Stimulated activated naive CD8-positive, alpha-beta T cell treated with anti-CD3 and anti-CD28 coated beads, Interleukin-15, Interleukin-2, amounts not matched to agents 100 ng/mL and 50 ng/mL, for 24 hours (primary cell): ENCODE measurements around the gene SEMA3A.
A peak's percentile ranks its signal among the peaks of the same experiment; 100 is the strongest.
"Not testable (repeated sequence)": the region's sequence is repeated elsewhere in the genome, so short reads cannot be mapped to it uniquely, and the experiment has no call there.

ENCODE experiments used
- H3K27ac Mint-ChIP-seq: one replicate; pipeline ENCODE4 v1.8.0; 2021; ENCODE audit warnings: mild to moderate bottlenecking, mixed read lengths
- H3K27me3 Mint-ChIP-seq: one replicate; pipeline ENCODE4 v1.8.0; 2021; ENCODE audit warnings: mixed read lengths
- H3K36me3 Mint-ChIP-seq: one replicate; pipeline ENCODE4 v1.8.0; 2021; ENCODE audit warnings: low read depth, mixed read lengths
- H3K4me1 Mint-ChIP-seq: one replicate; pipeline ENCODE4 v1.8.0; 2021; ENCODE audit warnings: low read depth, mixed read lengths
- H3K4me3 Mint-ChIP-seq: one replicate; pipeline ENCODE4 v1.8.0; 2021; ENCODE audit warnings: mild to moderate bottlenecking, mixed read lengths
- H3K9me3 Mint-ChIP-seq: one replicate; pipeline ENCODE4 v1.8.0; 2021; ENCODE audit warnings: mixed read lengths

Gene SEMA3A

DNA sequence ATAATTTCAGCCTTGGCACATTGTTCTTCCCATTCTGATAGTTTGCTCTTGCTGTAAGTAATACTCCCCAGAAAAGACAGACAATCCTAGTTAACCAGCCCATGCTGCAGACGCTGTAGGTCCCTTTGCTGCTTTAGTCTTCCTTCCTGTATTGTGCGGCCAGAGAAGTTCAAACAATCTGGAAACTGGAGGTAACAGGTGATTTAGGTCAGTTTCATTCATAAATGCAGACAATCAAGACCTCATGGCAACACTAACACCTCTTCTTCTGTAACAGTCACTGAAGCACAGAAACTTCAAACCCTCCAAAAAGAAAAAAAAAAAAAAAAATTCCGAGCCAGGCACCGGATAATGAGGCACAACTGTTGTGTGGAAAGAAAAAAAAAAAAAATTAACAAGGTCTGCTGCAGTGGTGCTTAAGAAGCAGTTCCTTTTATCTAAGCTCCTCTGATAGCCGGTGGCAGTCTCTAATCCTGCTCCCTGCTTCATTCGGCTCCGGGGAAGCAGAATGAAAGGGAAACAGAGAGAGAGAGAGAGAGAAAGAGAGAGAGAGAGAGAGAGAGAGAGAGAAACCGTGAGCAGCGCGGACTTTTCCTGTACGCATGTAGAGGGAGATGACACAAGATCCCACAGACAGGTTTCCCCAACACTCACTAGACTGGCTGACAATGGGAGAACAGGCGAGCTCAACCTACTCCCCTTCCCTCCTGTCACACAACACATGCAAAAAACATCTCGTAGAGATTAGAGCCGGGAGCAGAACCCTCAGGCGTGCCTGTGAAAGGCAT lies at the start of gene SEMA3A:
TSS of gene SEMA3A (minus strand) at position 306 of the 788 bp plus-strand sequence. CDS start at position 103, 203 bp downstream.
- peak within 1 kb of the TSS; percentile 85 for H3K4me3 Mint-ChIP-seq
- H3K27me3 Mint-ChIP-seq: peaks cover 10% of the 10 kb centered on the region
- peak within 1 kb of the TSS; percentile 46 for H3K27ac Mint-ChIP-seq
- H3K9me3 Mint-ChIP-seq: no peaks in the 10 kb centered on the region
- no peaks in the 10 kb centered on the region for H3K36me3 Mint-ChIP-seq
- H3K4me1 Mint-ChIP-seq: peaks cover 22% of the 10 kb centered on the region

GRCh38 chr7:84243037-84243436 lies 48.4 kb upstream of the SEMA3A start:
- H3K27me3 Mint-ChIP-seq, H3K4me1 Mint-ChIP-seq, H3K27ac Mint-ChIP-seq, H3K36me3 Mint-ChIP-seq, H3K4me3 Mint-ChIP-seq: not testable (repeated sequence)
- peaks cover 26% of the 10 kb centered on the region for H3K9me3 Mint-ChIP-seq

- Mint-ChIP-seq H3K4me1 (no peaks in the 10 kb centered on the region), H3K9me3 (peaks cover 10% of the 10 kb centered on the region), H3K4me3 (no peak overlapping the region), H3K36me3 (no peaks in the 10 kb centered on the region), H3K27me3 (no peaks in the 10 kb centered on the region), H3K27ac (no peak overlapping the region)
Observed at GRCh38 chr7:84238596-84238995, 44.0 kb upstream of the SEMA3A start.

DNA sequence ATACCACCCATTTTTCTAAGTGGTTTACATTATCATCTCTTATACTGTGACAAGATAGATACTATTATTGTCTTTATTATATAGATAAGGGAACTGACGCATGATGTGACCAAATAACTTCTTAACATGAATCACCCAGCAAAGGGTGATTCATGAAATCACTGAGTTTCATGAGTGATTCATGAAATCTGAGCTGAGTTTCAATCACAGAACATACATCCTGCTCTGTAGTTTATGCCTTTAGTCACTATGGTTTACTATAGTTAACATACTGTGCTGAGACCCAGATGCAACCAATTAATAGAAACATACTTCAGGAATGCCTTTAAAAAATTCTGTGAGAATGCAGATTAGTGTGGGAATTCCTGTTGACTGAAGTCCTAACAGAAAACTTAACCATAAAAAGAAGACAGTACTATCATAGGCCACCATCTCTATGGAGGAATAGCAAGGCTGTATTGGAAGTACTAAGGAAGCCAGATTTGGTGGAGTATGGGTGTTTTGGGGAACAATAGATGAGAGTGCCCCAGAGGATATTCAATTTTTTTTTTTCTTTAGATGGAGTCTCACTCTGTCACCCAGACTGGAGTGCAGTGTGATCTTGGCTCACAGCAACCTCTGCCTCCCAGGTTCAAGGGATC lies 43.1 kb upstream of the SEMA3A start:
- no peaks in the 10 kb centered on the region for H3K27me3 Mint-ChIP-seq
- peaks cover 4% of the 10 kb centered on the region for H3K9me3 Mint-ChIP-seq
- no peak overlapping the region for H3K4me3 Mint-ChIP-seq
- no peaks in the 10 kb centered on the region for H3K4me1 Mint-ChIP-seq
- no peaks in the 10 kb centered on the region for H3K36me3 Mint-ChIP-seq
- no peak overlapping the region for H3K27ac Mint-ChIP-seq

- H3K4me1 Mint-ChIP-seq: no peaks in the 10 kb centered on the region
Observed at GRCh38 chr7:84236398-84236797, 41.8 kb upstream of the SEMA3A start.

GRCh38 chr7:84232646-84233045 lies 38.1 kb upstream of the SEMA3A start:
- no peak overlapping the region for H3K27ac Mint-ChIP-seq
- H3K36me3 Mint-ChIP-seq: no peaks in the 10 kb centered on the region
- H3K4me1 Mint-ChIP-seq: no peaks in the 10 kb centered on the region
- H3K27me3 Mint-ChIP-seq: no peaks in the 10 kb centered on the region
- H3K9me3 Mint-ChIP-seq: no peaks in the 10 kb centered on the region
- no peak overlapping the region for H3K4me3 Mint-ChIP-seq

More at GRCh38 chr7:84236398-84236797, 41.8 kb upstream of the SEMA3A start:
- Mint-ChIP-seq H3K27me3 (no peaks in the 10 kb centered on the region), H3K27ac (no peak overlapping the region), H3K4me3 (no peak overlapping the region), H3K9me3 (peaks cover 4% of the 10 kb centered on the region), H3K36me3 (no peaks in the 10 kb centered on the region)

GRCh38 chr7:84231157-84231556 lies 36.6 kb upstream of the SEMA3A start:
- H3K4me3 Mint-ChIP-seq: no peak overlapping the region

DNA sequence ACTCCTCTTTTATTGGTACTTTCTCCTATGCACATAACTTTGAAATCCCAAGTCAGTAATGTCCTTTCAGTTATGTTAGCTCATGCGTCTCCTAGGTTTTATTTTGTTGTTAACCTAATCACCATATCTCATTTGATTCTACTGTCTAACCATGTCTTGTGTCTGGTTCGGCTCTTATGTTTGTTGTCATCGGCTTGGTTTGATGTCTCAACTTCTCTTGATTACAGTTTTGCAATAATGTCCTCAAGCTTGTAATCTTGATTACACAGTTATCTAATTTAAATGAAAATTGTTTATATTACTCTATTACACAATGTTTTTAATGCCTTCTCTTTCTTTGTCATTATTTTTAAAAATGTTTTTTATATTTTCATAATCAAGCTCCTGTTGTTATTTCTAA lies 35.9 kb upstream of the SEMA3A start:
- Mint-ChIP-seq H3K9me3 (no peaks in the 10 kb centered on the region), H3K4me3 (no peak overlapping the region), H3K36me3 (no peaks in the 10 kb centered on the region), H3K4me1 (no peaks in the 10 kb centered on the region), H3K27me3 (no peaks in the 10 kb centered on the region), H3K27ac (no peak overlapping the region)

More at GRCh38 chr7:84231157-84231556, 36.6 kb upstream of the SEMA3A start:
- Mint-ChIP-seq H3K4me1 (no peaks in the 10 kb centered on the region), H3K27ac (no peak overlapping the region), H3K36me3 (no peaks in the 10 kb centered on the region), H3K9me3 (no peaks in the 10 kb centered on the region), H3K27me3 (no peaks in the 10 kb centered on the region)

DNA sequence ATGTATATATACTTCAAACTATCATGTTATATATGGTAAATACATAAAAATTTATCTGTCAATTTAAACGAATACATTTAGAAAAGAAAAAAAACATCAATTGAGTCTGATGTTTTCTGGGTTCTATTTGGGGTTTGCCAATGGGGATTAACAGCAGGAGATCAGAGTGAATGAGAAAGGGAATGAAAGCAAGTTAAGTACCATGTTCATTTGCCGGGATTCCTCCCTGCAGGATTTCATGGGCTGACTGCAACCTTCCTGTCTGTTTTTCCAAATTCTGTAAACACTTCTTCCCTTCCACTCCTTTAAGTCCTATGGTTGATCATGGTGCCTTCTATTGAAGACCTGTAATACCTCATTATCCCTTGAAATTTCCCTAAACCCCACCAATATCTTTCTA lies 33.9 kb upstream of the SEMA3A start:
- H3K27me3 Mint-ChIP-seq: no peaks in the 10 kb centered on the region
- H3K9me3 Mint-ChIP-seq: no peaks in the 10 kb centered on the region
- no peak overlapping the region for H3K27ac Mint-ChIP-seq
- H3K4me3 Mint-ChIP-seq: no peak overlapping the region
- no peaks in the 10 kb centered on the region for H3K36me3 Mint-ChIP-seq
- H3K4me1 Mint-ChIP-seq: no peaks in the 10 kb centered on the region

DNA sequence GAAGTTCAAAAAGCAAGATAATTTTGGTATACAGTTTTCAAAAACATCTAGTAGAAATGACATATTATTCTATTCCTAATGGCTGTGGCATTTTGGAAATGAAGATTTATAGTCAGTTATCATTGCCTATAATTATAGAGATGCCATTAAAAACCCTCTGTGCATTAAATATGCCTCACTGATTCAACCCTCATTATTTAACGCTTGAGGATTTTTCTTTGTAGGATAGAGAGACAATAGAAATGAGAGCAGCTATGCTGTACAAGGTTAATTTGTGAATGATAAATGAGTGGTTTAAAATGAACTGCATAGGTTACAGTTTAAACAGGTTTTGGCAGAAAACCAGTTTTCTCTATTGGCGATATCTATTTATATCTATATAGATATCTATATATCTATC lies 32.2 kb upstream of the SEMA3A start:
- no peaks in the 10 kb centered on the region for H3K9me3 Mint-ChIP-seq
- H3K4me3 Mint-ChIP-seq: no peak overlapping the region
- H3K27ac Mint-ChIP-seq: no peak overlapping the region
- no peaks in the 10 kb centered on the region for H3K36me3 Mint-ChIP-seq
- H3K27me3 Mint-ChIP-seq: no peaks in the 10 kb centered on the region
- no peaks in the 10 kb centered on the region for H3K4me1 Mint-ChIP-seq

GRCh38 chr7:84224505-84224904 lies 29.9 kb upstream of the SEMA3A start:
- no peaks in the 10 kb centered on the region for H3K4me1 Mint-ChIP-seq
- no peaks in the 10 kb centered on the region for H3K27me3 Mint-ChIP-seq
- no peaks in the 10 kb centered on the region for H3K9me3 Mint-ChIP-seq
- H3K36me3 Mint-ChIP-seq: no peaks in the 10 kb centered on the region
- H3K27ac Mint-ChIP-seq: no peak overlapping the region
- no peak overlapping the region for H3K4me3 Mint-ChIP-seq

- Mint-ChIP-seq H3K4me3 (no peak overlapping the region), H3K4me1 (no peaks in the 10 kb centered on the region), H3K27me3 (no peaks in the 10 kb centered on the region), H3K27ac (no peak overlapping the region), H3K36me3 (no peaks in the 10 kb centered on the region), H3K9me3 (no peaks in the 10 kb centered on the region)
Observed at GRCh38 chr7:84219310-84219709, 24.7 kb upstream of the SEMA3A start.

DNA sequence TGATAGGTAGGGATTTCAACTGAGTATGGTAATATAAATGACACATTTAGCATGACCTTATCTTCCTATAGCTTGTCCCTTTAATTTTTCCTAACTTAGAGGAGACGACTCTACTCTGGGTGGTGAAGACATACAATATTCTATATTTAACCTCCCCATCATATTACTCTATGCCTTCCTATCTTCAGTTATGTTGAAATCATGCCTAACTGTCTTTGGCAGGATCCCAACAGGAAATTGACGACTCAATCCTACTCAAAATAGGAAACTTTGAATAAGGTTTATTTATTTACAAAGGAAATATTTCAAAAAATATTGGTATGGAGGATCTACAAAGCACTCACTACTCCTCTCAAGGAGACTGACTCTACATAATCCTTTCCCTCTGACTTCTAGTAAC lies 24.1 kb upstream of the SEMA3A start:
- H3K4me3 Mint-ChIP-seq: no peak overlapping the region
- no peaks in the 10 kb centered on the region for H3K9me3 Mint-ChIP-seq
- H3K36me3 Mint-ChIP-seq: no peaks in the 10 kb centered on the region
- no peaks in the 10 kb centered on the region for H3K27me3 Mint-ChIP-seq
- H3K27ac Mint-ChIP-seq: no peak overlapping the region
- H3K4me1 Mint-ChIP-seq: no peaks in the 10 kb centered on the region

DNA sequence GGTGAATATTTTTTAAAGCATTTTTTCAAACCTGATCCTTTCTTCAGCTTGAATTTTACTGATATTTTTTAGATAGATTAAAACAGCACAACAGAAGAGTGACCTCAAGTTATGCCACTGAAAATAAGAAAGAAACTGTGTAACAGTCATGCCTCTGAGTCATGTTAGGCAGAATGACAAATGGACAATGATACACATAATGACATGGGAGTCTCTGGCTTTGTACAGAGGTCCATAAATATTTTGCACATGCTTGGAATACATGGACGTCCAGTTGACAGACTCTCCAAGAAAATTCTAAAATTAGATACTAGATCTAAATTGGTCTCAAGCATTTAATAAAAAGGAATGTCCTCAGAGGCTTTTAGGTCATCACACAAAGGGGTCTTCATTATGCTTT lies 21.9 kb upstream of the SEMA3A start:
- H3K27ac Mint-ChIP-seq: no peak overlapping the region
- H3K4me3 Mint-ChIP-seq: no peak overlapping the region
- H3K36me3 Mint-ChIP-seq: no peaks in the 10 kb centered on the region
- H3K27me3 Mint-ChIP-seq: no peaks in the 10 kb centered on the region
- no peaks in the 10 kb centered on the region for H3K9me3 Mint-ChIP-seq
- no peaks in the 10 kb centered on the region for H3K4me1 Mint-ChIP-seq

DNA sequence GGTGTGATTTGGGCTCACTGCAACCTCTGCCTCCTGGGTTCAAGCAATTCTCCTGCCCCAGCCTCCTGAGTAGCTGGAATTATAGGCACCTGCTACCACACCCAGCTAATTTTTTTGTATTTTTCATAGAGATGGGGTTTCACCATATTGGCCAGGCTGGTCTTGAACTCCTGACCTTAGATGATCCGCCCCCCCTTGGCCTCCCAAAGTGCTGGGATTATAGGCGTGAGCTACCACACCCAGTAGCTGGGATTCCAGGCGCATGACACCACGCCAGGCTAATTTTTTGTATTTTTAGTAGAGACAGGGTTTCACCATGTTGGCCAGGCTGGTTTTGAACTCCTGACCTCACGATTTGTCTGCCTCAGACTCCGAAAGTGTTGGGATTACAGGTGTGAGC lies 20.2 kb upstream of the SEMA3A start:
- not testable (repeated sequence) for H3K27me3 Mint-ChIP-seq, H3K27ac Mint-ChIP-seq, H3K9me3 Mint-ChIP-seq, H3K4me3 Mint-ChIP-seq, H3K36me3 Mint-ChIP-seq, H3K4me1 Mint-ChIP-seq

DNA sequence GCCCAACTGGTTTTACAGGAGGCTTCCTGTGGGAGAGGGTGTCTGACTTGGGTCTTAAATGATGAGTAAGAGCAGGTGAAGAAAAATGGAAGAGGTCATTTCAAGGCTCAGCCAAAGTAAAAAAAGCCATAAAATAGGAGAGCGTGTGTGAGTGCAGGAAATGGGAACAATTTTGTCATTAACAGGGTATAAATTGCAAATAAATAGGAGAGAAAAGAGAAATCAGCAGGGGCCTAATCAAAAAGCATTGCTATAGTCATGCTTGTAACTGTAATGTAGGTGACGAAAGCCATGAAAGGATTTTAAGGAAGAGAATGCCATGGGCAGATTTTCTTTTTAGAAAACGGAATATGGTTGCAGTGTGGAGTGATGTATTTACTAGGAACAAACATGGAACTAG lies 15.7 kb upstream of the SEMA3A start:
- no peaks in the 10 kb centered on the region for H3K9me3 Mint-ChIP-seq
- no peaks in the 10 kb centered on the region for H3K27me3 Mint-ChIP-seq
- no peak overlapping the region for H3K4me3 Mint-ChIP-seq
- H3K27ac Mint-ChIP-seq: no peak overlapping the region
- H3K36me3 Mint-ChIP-seq: no peaks in the 10 kb centered on the region
- H3K4me1 Mint-ChIP-seq: no peaks in the 10 kb centered on the region
